B cell (primary cell): ENCODE data around the gene CNTN3. TPM values are rescaled to one million over a fixed set of nuclear protein-coding genes. Genes with fewer than 3 reads are reported as not detected.

Source experiments
- ATAC-seq: fragments of 200-7000 bp; cut with Tn5 transposase; one replicate; pipeline ENCODE4 v1.10.0; 2021; ENCODE audit warnings: low read depth, mild to moderate bottlenecking, moderate number of reproducible peaks, moderate library complexity
- CTCF ChIA-PET: fragments of 350-600 bp; sonication (Branson Sonifier 250); formaldehyde crosslinking; loops from one replicate; lab custom pipeline; 2021; ENCODE audit warnings: antibody characterized with exemption, inconsistent platforms; lab: Charles Lee
- POLR2A ChIA-PET: fragments of 350-600 bp; sonication (Branson Sonifier 250); formaldehyde crosslinking; loops from one replicate; lab custom pipeline; 2021; ENCODE audit warnings: antibody characterized with exemption; lab: Charles Lee
- DNase-seq: peaks from one replicate; pipeline ENCODE4 v3.0.0; 2013
- H2AFZ ChIP-seq: 2 replicates; pipeline ENCODE4 v1.6.1; 2012; ENCODE audit warnings: mild to moderate bottlenecking, low read depth, low read length; ENCODE audit not compliant: insufficient read depth, poor library complexity, severe bottlenecking
- H3K27ac ChIP-seq, 2 donors: 1 replicate in 1 of 2; 2 replicates in 1 of 2; pipeline ENCODE4 v1.5.1; 2012 to 2013; ENCODE audit warnings: low read length in 2 of 2, mild to moderate bottlenecking in 2 of 2, moderate library complexity in 1 of 2
- H3K27me3 ChIP-seq, 4 experiments: fragments of 200-600 bp in 1 of 4; sonication (generic) in 1 of 4; replicated peaks in 1 of 4; 1 replicate in 2 of 4; 2 replicates in 2 of 4; pipeline versions ENCODE4 v1.6.1 to v1.7.0; 2013 to 2016; ENCODE audit warnings: low read length in 3 of 4, mild to moderate bottlenecking in 2 of 4, mixed read lengths in 1 of 4, moderate library complexity in 1 of 4; ENCODE audit not compliant: insufficient read depth in 4 of 4, control insufficient read depth in 3 of 4; ENCODE audit errors: control extremely low read depth in 1 of 4
- H3K36me3 ChIP-seq, 2 experiments: replicated peaks in 1 of 2; 1 replicate in 1 of 2; 2 replicates in 1 of 2; pipeline versions ENCODE4 v1.6.1 to v1.7.1; 2013; ENCODE audit warnings: low read length in 1 of 2; ENCODE audit not compliant: insufficient read depth in 2 of 2, control insufficient read depth in 1 of 2; ENCODE audit errors: control extremely low read depth in 1 of 2, extremely low read depth in 1 of 2
- H3K4me1 ChIP-seq, 2 donors: fragments of 200-600 bp in 1 of 2; sonication (generic) in 1 of 2; 1 replicate in 1 of 2; 2 replicates in 1 of 2; pipeline versions ENCODE4 v1.5.1 to v1.6.1; 2013 to 2017; ENCODE audit warnings: low read length in 2 of 2; ENCODE audit not compliant: control insufficient read depth in 2 of 2, insufficient read depth in 2 of 2
- H3K4me2 ChIP-seq: replicated peaks from 2 replicates; pipeline ENCODE3; 2012; ENCODE audit warnings: mild to moderate bottlenecking, low read depth, low read length; ENCODE audit not compliant: poor library complexity, severe bottlenecking
- H3K4me3 ChIP-seq, 5 experiments: fragments of 200-600 bp in 1 of 5; sonication (generic) in 1 of 5; 1 replicate in 3 of 5; 2 replicates in 2 of 5; pipeline versions ENCODE4 v1.5.1 to v1.7.0; 2011 to 2016; ENCODE audit warnings: low read length in 4 of 5, mild to moderate bottlenecking in 4 of 5, low read depth in 2 of 5, control low read depth in 1 of 5, moderate library complexity in 1 of 5; ENCODE audit not compliant: insufficient read depth in 1 of 5; ENCODE audit errors: control extremely low read depth in 1 of 5, extremely low read depth in 1 of 5
- H3K79me2 ChIP-seq: fragments of 200-600 bp; sonication (generic); one replicate; pipeline ENCODE4 v1.6.0; 2016; ENCODE audit warnings: low read length; ENCODE audit not compliant: control insufficient read depth, insufficient read depth
- H3K9ac ChIP-seq: fragments of 200-600 bp; sonication (generic); 2 replicates; pipeline ENCODE4 v1.6.1; 2017; ENCODE audit warnings: mild to moderate bottlenecking, low read length, moderate library complexity
- H3K9me3 ChIP-seq, 3 donors: one replicate each; pipeline versions ENCODE4 v1.6.1 to v1.7.1; 2013; ENCODE audit warnings: low read length in 2 of 3; ENCODE audit not compliant: control insufficient read depth in 2 of 3, insufficient read depth in 1 of 3; ENCODE audit errors: control extremely low read depth in 1 of 3
- H4K20me1 ChIP-seq: 2 replicates; pipeline ENCODE4 v1.6.0; 2012; ENCODE audit warnings: mild to moderate bottlenecking, low read length; ENCODE audit not compliant: insufficient read depth, control insufficient read depth, poor library complexity, severe bottlenecking
- H3K27ac Mint-ChIP-seq: one replicate; pipeline ENCODE4 v1.8.0; 2021; ENCODE audit warnings: mixed read lengths
- H3K27me3 Mint-ChIP-seq: one replicate; pipeline ENCODE4 v1.8.0; 2021; ENCODE audit warnings: mixed read lengths
- H3K4me1 Mint-ChIP-seq: one replicate; pipeline ENCODE4 v1.8.0; 2021; ENCODE audit warnings: mixed read lengths
- H3K4me3 Mint-ChIP-seq: one replicate; pipeline ENCODE4 v1.8.0; 2021; ENCODE audit warnings: mixed read lengths
- H3K9me3 Mint-ChIP-seq: one replicate; pipeline ENCODE4 v1.8.0; 2022; ENCODE audit warnings: mixed read lengths; ENCODE audit not compliant: insufficient read depth
- EZH2 ChIP-seq: IDR thresholded peaks from 2 replicates; pipeline ENCODE4 v1.6.1; 2012; ENCODE audit warnings: borderline replicate concordance, low read depth, mild to moderate bottlenecking, moderate library complexity, low read length; ENCODE audit not compliant: insufficient read depth, poor library complexity, severe bottlenecking
- WGBS: methylation state at CpG from one replicate; pipeline ENCODE4 v1.1.5; 2013; ENCODE audit warnings: missing lambda C conversion rate; ENCODE audit not compliant: insufficient coverage; 5-methylcytosine and 5-hydroxymethylcytosine counted together
- intact Hi-C: fragments of 100-400 bp; cut with micrococcal nuclease; formaldehyde crosslinking; loops from one replicate; pipeline ENCODE4 v1.10.0; 2022
- polyA plus RNA-seq: library from polyadenylated mRNA; depleted of rRNA; stranded (reverse); fragments of >200 nt; gene quantifications from 2 replicates; pipeline ENCODE4 v1.2.3, GENCODE V29; 2012
- total RNA-seq, 2 donors: library from RNA; stranded (reverse); fragments of 120-200 nt in 1 of 2; gene quantifications; 1 replicate in 1 of 2; 2 replicates in 1 of 2; pipeline versions ENCODE4 v1.2.3 to v1.2.4, GENCODE V29; 2013 to 2022
- TF ChIP-seq, protein P1 (sequence below): fragments of 200-600 bp; IDR thresholded peaks from one replicate; pipeline ENCODE4 v1.8.0; 2022; ENCODE audit warnings: antibody characterized with exemption, mild to moderate bottlenecking

The CNTN3 gene
- total and polyA plus RNA-seq, 2 donors (not counting 1 experiment from before 2014, with no cell fraction given), result not detected

DNA sequence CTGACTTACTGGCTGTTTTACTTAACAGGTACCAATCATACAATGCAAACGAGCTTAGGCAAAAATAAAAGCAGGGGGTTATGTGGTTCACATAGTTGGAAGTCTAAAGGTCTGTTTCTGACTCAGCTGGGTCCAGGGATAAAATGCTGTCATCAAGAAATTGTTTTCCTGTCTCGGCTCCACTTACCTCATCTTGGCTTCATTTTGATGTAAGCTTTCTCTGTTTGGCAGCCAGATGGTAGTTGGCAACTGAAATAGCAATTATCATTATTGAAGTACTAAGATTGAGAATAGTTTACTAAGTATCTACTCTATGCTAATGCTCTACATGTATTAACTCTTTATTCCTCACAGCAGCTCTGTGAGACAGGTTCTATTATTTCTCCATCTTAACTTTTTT lies 36.8 kb upstream of the CNTN3 start:
- Histone ChIP-seq H3K9me3 (peaks cover 0 to 6% (median 0%) of the 10 kb centered on the region in 3 donors), H3K4me2 (no peak overlapping the region), H3K27ac (no peak overlapping the region), H2AFZ (no peak overlapping the region), H3K27me3 (no peaks in the 10 kb centered on the region), H3K4me3 (no peak overlapping the region), H3K4me1 (no peaks in the 10 kb centered on the region), H3K36me3 (no peaks in the 10 kb centered on the region), H3K79me2 (no peaks in the 10 kb centered on the region), H3K9ac (no peak overlapping the region), H4K20me1 (no peaks in the 10 kb centered on the region)
- Mint-ChIP-seq H3K27me3 (no peaks in the 10 kb centered on the region), H3K4me1 (no peaks in the 10 kb centered on the region), H3K27ac (no peak overlapping the region), H3K4me3 (no peak overlapping the region), H3K9me3 (no peaks in the 10 kb centered on the region)
- ATAC-seq, result no peak
- ChIA-PET POLR2A (no interaction called here), CTCF (no interaction called here)
- intact Hi-C loops, result no loop called here
- TF ChIP-seq EZH2, result no peak
- TF ChIP-seq, protein P1, sequence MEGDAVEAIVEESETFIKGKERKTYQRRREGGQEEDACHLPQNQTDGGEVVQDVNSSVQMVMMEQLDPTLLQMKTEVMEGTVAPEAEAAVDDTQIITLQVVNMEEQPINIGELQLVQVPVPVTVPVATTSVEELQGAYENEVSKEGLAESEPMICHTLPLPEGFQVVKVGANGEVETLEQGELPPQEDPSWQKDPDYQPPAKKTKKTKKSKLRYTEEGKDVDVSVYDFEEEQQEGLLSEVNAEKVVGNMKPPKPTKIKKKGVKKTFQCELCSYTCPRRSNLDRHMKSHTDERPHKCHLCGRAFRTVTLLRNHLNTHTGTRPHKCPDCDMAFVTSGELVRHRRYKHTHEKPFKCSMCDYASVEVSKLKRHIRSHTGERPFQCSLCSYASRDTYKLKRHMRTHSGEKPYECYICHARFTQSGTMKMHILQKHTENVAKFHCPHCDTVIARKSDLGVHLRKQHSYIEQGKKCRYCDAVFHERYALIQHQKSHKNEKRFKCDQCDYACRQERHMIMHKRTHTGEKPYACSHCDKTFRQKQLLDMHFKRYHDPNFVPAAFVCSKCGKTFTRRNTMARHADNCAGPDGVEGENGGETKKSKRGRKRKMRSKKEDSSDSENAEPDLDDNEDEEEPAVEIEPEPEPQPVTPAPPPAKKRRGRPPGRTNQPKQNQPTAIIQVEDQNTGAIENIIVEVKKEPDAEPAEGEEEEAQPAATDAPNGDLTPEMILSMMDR, result no peak
- no CpG with 5 or more reads among the region's 2 CpGs for WGBS
- DNase-seq, result no peak

DNA sequence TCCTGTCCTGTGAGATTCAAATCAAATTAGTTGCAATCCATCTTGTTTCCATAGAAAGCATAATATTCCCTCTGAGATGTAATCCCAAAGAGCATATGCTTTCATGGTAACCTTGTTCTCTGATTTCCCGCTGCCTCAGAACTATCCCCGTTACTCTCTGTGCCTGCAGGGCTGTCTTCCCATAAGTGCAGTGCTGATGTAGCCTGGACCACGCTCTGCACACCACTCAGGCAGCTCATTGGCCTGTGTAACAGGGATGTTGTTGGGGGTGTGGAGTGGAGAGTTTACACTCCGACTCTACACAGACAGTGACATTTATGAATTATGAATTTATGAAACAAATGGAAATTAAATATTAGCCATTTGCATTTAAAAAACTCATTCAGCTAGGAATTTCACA lies 33.6 kb upstream of the CNTN3 start:
- H3K27ac ChIP-seq, result no peak overlapping the region
- H3K4me1 Mint-ChIP-seq, result no peaks in the 10 kb centered on the region
- H3K27me3 ChIP-seq, result no peaks in the 10 kb centered on the region
- H3K4me1 ChIP-seq, result no peaks in the 10 kb centered on the region
- H4K20me1 ChIP-seq, result no peaks in the 10 kb centered on the region
- intact Hi-C loops, result no loop called here
- H3K9me3 Mint-ChIP-seq, result peaks cover 2% of the 10 kb centered on the region
- H2AFZ ChIP-seq, result no peak overlapping the region
- no peak overlapping the region for H3K4me3 ChIP-seq
- peaks cover 0 to 4% (median 0%) of the 10 kb centered on the region in 3 donors for H3K9me3 ChIP-seq
- H3K79me2 ChIP-seq, result no peaks in the 10 kb centered on the region
- no peak overlapping the region for H3K4me2 ChIP-seq
- no peak overlapping the region for H3K4me3 Mint-ChIP-seq
- no peak for DNase-seq
- no peak overlapping the region for H3K27ac Mint-ChIP-seq
- POLR2A ChIA-PET, result no interaction called here
- CTCF ChIA-PET, result no interaction called here
- H3K9ac ChIP-seq, result no peak overlapping the region
- TF ChIP-seq, protein P1, result no peak
- no peak for TF ChIP-seq EZH2
- no peaks in the 10 kb centered on the region for H3K36me3 ChIP-seq
- H3K27me3 Mint-ChIP-seq, result no peaks in the 10 kb centered on the region
- 80% methylated on average over 1 of the region's 4 CpGs for WGBS
- no peak for ATAC-seq
